Activated CD8-positive, alpha-beta T cell treated with anti-CD3 and anti-CD28 coated beads for 36 hours (primary cell): Measurements from ENCODE around the gene NPC1L1. TPM values are rescaled to one million over a fixed set of nuclear protein-coding genes. Genes with fewer than 3 reads are reported as not detected.

Experiments used
- ATAC-seq: fragments of 200-7000 bp; cut with Tn5 transposase; one replicate; pipeline ENCODE4 v1.10.0; 2021; ENCODE audit warnings: mild to moderate bottlenecking, moderate library complexity
- CTCF ChIA-PET: fragments of 350-600 bp; sonication (Branson Sonifier 250); formaldehyde crosslinking; loops from one replicate; lab custom pipeline; 2021; ENCODE audit warnings: antibody characterized with exemption; lab: Charles Lee
- POLR2A ChIA-PET: fragments of 350-600 bp; sonication (Branson Sonifier 250); formaldehyde crosslinking; loops from one replicate; lab custom pipeline; 2021; ENCODE audit warnings: antibody characterized with exemption; lab: Charles Lee
- DNase-seq: peaks from one replicate; pipeline ENCODE4 v3.0.0-alpha.2; 2020
- H3K27ac Mint-ChIP-seq: one replicate; pipeline ENCODE4 v1.8.0; 2021; ENCODE audit warnings: mild to moderate bottlenecking, mixed read lengths
- H3K27me3 Mint-ChIP-seq: one replicate; pipeline ENCODE4 v1.8.0; 2021; ENCODE audit warnings: mixed read lengths
- H3K36me3 Mint-ChIP-seq: one replicate; pipeline ENCODE4 v1.8.0; 2021; ENCODE audit warnings: low read depth, mixed read lengths
- H3K4me1 Mint-ChIP-seq: one replicate; pipeline ENCODE4 v1.8.0; 2021; ENCODE audit warnings: low read depth, mixed read lengths
- H3K4me3 Mint-ChIP-seq: one replicate; pipeline ENCODE4 v1.8.0; 2021; ENCODE audit warnings: mild to moderate bottlenecking, moderate library complexity, mixed read lengths
- H3K9me3 Mint-ChIP-seq: one replicate; pipeline ENCODE4 v1.8.0; 2021; ENCODE audit warnings: mixed read lengths
- intact Hi-C: fragments of 100-400 bp; cut with micrococcal nuclease; formaldehyde crosslinking; loops from one replicate; pipeline ENCODE4 v1.10.0; 2022
- total RNA-seq, 2 experiments: library from RNA; stranded (reverse); gene quantifications; one replicate each; pipeline ENCODE4 v1.2.3, GENCODE V29; 2021
- TF ChIP-seq, protein P1 (sequence below): fragments of 200-600 bp; IDR thresholded peaks from one replicate; pipeline ENCODE4 v1.8.0; 2022; ENCODE audit warnings: antibody characterized with exemption, mild to moderate bottlenecking

NPC1L1 gene
- total RNA-seq, 2 experiments from 2014 or later = 0.07 TPM; not detected in 1

GRCh38 chr7:44533301-44534055, 7.7 kb downstream of the NPC1L1 start:
- ChIA-PET CTCF (interaction anchor here (1.3 to 3.1 kb wide), 16 partner anchors 9 to 216 kb away, joined by 3 to 19 read pairs (median 7); partner anchors contain the start of genes DDX56 and NUDCD3), POLR2A (no interaction called here)
- intact Hi-C loops = no loop called here
- DNase-seq = no peak
- ATAC-seq = no peak
- Mint-ChIP-seq H3K27me3 (no peaks in the 10 kb centered on the region), H3K36me3 (no peaks in the 10 kb centered on the region), H3K9me3 (no peaks in the 10 kb centered on the region), H3K4me1 (no peaks in the 10 kb centered on the region), H3K4me3 (no peak overlapping the region), H3K27ac (no peak overlapping the region)
- TF ChIP-seq, protein P1, sequence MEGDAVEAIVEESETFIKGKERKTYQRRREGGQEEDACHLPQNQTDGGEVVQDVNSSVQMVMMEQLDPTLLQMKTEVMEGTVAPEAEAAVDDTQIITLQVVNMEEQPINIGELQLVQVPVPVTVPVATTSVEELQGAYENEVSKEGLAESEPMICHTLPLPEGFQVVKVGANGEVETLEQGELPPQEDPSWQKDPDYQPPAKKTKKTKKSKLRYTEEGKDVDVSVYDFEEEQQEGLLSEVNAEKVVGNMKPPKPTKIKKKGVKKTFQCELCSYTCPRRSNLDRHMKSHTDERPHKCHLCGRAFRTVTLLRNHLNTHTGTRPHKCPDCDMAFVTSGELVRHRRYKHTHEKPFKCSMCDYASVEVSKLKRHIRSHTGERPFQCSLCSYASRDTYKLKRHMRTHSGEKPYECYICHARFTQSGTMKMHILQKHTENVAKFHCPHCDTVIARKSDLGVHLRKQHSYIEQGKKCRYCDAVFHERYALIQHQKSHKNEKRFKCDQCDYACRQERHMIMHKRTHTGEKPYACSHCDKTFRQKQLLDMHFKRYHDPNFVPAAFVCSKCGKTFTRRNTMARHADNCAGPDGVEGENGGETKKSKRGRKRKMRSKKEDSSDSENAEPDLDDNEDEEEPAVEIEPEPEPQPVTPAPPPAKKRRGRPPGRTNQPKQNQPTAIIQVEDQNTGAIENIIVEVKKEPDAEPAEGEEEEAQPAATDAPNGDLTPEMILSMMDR = no peak

DNA sequence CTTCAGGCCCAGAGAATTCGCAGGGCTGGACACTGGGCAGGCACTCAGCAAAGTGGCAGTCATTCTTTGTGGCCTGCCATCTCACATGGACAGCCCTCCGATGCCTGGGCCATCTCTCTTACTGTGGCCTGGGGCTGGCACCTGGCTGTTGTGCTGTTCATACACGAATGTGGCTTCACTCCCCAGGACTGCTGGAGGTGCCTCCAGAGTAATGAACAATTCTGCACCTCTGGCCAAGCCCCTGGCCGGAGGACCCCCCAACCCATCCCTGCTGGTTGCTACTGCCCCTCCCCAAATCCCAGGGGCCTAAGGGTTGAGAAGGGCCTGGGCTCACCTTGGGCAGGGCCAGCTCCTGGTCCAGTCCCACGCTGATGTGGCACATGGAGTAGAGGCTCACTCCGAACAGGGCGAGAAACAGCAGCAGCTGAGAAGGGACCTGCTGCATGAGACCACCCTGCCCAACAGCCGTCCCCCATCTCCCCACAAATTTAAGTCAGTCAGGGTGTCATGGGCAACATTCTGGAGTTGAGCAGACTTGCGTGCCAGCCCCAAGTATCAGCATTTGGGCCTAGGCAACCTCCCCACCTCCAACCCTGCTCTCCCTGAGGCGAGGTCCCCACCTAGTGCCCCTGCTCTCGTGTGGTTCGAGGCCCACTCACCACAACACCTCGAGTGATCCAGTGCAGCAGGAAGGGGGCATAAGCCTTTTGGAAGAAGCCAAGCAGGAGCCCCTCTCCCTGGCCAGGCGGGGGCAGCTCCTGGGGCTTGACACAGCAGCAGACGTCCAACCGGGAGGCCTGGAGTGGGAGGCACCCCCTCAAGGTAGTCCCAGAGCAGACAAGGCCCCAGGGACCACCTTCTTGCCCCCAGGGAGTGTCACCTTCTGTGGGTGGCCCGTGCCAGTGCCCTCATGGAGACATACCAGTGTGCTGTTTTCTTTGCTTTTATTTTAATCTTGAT, 9.4 kb downstream of the NPC1L1 start:
- no peak for ATAC-seq
- Mint-ChIP-seq H3K27ac (no peak overlapping the region), H3K4me3 (no peak overlapping the region), H3K4me1 (no peaks in the 10 kb centered on the region), H3K36me3 (no peaks in the 10 kb centered on the region), H3K9me3 (peaks cover 1% of the 10 kb centered on the region), H3K27me3 (no peaks in the 10 kb centered on the region)
- ChIA-PET CTCF (no interaction called here), POLR2A (no interaction called here)
- TF ChIP-seq, protein P1 = no peak
- DNase-seq = no peak
- intact Hi-C loops = no loop called here

GRCh38 chr7:44530990-44531389, 10.1 kb downstream of the NPC1L1 start:
- H3K4me1 Mint-ChIP-seq = no peaks in the 10 kb centered on the region
- no peaks in the 10 kb centered on the region for H3K27me3 Mint-ChIP-seq
- no peak overlapping the region for H3K27ac Mint-ChIP-seq
- intact Hi-C loops = no loop called here
- TF ChIP-seq, protein P1 = no peak
- H3K4me3 Mint-ChIP-seq = no peak overlapping the region
- H3K36me3 Mint-ChIP-seq = no peaks in the 10 kb centered on the region
- peaks cover 1% of the 10 kb centered on the region for H3K9me3 Mint-ChIP-seq
- ATAC-seq = no peak
- CTCF ChIA-PET = no interaction called here
- DNase-seq = no peak
- POLR2A ChIA-PET = no interaction called here

- H3K9me3 Mint-ChIP-seq = peaks cover 6% of the 10 kb centered on the region
- H3K27me3 Mint-ChIP-seq = no peaks in the 10 kb centered on the region
- H3K36me3 Mint-ChIP-seq = peaks cover 5% of the 10 kb centered on the region
- intact Hi-C loops = no loop called here
- H3K4me1 Mint-ChIP-seq = no peaks in the 10 kb centered on the region
- no peak overlapping the region for H3K4me3 Mint-ChIP-seq
- TF ChIP-seq, protein P1 = no peak
- ChIA-PET POLR2A (no interaction called here), CTCF (interaction anchor here (3.9 kb wide), 1 partner anchor 10 kb away, joined by 18 read pairs; no protein-coding TSS in a partner anchor)
- no peak overlapping the region for H3K27ac Mint-ChIP-seq
- ATAC-seq = no peak
- DNase-seq = no peak
These were observed 16.2 kb downstream of the NPC1L1 start for GRCh38 chr7:44524811-44525388.
